T-helper 2 cell (primary cell): ENCODE measurements around the gene CUL7.
"Not testable (repeated sequence)": the region's sequence is repeated elsewhere in the genome, so short reads cannot be mapped to it uniquely, and the experiment has no call there.

ENCODE experiments used
- DNase-seq, 5 experiments: peaks; one replicate each; pipeline versions ENCODE4 v3.0.0 to v3.0.0-alpha.2; 2012 to 2022

CUL7 gene

DNA sequence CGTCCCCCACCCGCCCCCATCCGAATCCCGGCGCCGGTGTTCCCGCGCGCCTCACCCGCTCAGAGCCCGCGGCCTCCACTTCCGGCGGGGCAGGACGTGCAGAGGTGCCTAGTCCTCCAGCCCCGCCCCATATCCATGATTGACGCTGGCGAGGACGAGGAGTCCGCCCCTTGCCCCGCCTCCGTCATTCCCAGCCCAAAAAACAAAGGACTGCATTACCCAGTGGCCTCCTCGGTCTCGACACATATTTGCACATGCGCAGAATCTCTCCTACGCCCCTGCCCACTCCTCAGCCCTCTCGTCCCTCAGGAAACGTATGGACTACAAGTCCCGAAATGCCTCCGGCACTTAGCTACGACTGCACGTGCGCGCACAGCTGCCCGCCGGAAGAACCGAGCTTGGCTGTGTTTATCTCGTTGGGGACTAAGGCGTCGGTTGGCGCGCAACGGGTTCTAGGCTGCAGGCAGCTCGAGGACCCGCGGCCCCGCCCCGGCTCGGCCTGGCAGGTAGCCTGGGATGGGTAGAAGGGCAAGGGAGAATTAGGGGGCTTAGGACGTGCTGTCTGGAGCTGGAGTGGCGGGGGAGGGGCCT, 39.7 kb downstream of the CUL7 start, which contains the start of the genes KLHDC3 and MEA1:
Gene KLHDC3, plus strand, starts transcription at position 407 of the 591 bp plus-strand sequence. CDS start 2,944 bp downstream, outside the sequence.
Gene MEA1, minus strand, starts transcription at position 104 of the 591 bp plus-strand sequence. CDS start 133 bp downstream, outside the sequence.
- DNase-seq, result peak; percentile 92 to 100 (median 98)

DNA sequence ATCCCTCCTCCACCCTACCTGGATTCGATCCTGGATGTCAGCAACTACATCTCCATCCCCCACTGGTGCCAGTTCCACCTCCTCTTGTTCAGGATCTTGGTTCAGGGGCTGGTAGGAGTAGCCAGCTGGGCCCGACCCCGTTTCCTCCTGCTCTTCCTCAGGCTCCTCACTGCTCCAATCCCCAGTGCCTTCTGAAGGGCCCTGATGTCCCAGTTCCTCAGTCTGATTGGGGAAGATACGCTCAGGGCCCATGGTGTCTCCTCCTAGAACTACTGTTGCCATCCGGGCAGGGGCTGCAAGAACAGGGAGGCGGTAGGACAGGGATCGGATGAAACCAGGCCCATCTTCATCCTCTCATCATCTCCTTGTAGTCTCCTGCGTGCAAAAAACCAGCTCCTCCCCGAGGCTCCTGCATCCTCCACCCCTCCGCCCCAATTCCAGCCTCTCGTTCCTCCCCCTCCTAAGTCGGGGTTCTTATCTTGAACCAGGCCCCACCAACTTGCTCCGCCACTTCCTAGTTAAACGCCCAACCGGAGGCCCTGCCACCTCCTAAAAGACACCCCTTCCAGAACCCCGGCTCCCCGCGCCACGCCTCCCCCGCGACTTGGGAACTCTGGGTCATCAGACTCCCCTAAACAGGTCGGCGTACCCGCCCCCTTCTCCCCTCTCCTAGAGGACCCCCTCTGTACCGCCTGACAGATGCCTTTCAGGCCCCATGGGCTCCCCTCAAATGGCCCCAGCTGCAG, 40.4 kb downstream of the CUL7 start:
- DNase-seq, result no peak

DNA sequence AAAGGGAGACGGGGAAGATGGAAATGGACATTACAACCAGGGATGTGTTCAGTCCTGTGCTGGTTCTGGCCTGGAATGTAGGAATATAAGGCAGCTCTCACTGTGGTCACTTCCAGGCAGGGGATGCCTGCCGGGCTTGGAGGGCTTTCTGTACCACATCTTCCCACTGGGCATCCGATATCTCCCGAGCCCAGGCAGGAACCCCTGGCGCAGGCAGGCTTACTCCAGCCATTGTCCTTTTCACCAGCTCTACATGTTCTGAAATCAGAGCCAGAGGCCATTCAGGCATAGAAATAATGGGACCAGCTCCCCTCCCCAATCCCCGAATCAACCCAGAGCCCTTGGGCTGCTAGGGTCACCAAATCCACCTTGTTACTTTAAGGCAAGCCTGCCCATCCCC, 41.3 kb downstream of the CUL7 start:
- no peak for DNase-seq

DNA sequence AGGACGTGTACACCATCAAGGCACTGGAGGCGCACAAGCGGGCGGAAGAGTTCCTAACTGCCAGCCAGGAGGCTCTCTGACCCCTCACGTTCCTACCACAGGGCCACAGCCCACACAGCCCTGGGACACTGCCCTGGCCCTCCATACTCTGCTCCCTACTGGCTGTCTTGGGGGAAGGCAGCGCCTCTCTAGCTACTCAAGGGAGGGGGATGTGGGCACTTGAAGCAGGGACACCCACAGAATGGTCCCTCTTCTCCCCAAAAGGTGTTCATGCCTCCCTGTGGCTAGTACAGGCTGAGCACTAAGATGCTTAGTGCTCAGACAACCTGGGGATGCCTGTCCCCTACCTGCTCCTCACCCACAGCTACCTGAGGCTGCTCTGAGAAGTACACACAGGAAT, 42.4 kb downstream of the CUL7 start:
- DNase-seq, result no peak

DNA sequence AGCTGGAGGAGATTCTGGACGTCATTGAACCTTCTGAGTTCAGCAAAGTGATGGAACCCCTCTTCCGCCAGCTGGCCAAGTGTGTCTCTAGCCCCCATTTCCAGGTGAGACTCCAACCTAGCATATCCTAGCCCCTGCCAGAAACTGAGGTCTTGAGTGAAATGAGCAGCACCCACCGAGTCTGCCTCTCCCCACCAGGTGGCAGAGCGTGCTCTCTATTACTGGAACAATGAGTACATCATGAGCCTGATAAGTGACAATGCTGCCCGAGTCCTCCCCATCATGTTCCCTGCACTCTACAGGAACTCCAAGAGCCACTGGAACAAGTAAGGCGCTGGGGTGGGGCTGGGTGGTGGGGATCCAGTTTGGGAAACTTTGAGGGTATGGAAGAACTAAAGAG, 44.5 kb downstream of the CUL7 start:
- DNase-seq, result peak in 1 of 5 experiments; percentile 50

DNA sequence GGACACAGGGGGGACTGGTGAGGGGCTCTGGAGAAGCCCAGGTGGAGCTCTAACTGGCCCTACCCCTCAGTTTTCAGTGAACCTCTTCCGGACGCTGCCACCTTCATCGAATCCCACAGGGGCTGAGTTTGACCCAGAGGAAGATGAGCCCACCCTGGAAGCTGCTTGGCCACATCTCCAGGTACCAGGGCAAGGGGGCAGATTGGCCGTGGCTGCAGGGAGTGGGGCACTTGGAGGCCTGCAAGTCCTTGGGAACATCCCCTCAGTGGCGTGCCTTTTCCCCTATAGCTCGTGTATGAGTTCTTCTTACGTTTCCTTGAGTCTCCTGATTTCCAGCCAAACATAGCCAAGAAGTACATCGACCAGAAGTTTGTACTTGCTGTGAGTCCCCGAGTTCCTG, 46.5 kb downstream of the CUL7 start:
- DNase-seq, result no peak

DNA sequence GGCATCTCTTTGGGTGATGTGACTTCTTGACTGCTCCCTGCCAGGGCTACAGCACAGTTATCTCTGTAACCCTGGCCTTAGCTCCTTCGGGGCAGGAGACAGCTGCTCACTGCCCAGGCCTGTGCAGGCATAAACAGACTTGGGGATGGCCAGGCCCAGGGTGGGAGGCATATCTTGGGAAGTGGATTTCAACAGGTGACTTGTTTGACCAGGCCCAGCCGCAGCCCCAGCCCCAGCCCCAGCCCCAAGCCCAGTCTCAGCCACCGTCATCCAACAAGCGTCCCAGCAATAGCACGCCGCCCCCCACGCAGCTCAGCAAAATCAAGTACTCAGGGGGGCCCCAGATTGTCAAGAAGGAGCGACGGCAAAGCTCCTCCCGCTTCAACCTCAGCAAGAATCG, 47.4 kb downstream of the CUL7 start:
- no peak for DNase-seq

DNA sequence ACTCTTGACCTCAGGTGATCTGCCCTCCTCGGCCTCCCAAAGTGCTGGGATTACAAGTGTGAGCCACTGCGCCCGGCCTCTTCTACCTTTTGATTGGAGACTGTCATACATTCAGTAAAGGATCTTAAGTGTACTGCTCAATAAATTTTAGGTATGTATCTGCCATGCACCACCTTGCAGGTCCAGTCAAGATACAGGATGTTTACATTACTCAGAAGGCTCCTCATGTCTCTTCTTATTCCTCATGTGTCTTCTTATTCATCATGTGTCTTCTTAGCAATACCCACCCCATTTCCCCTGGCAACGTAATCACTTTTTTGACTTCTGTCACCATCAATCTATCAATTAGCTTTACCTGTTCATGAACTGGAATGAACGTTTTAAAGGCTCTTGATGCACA, 47.8 kb downstream of the CUL7 start:
- DNase-seq, result no peak

DNA sequence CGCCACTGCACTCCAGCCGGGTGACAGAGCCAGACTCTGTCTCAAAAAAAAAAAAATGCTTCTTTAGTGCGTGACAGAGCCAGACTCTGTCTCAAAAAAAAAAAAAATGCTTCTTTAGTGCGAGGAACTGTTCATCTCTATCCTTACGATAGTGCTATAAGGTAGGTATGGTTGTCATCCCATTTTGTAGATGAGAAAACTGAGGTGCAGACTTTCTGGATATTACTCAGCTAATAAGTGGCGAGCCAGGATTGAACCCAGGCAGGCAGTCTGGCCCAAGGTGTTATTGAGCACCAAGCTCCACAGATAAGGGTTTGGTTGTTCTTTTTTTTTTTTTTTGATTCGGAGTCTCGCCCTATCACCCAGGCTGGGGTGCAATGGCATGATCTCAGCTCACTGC, 51.8 kb downstream of the CUL7 start:
- no peak for DNase-seq

DNA sequence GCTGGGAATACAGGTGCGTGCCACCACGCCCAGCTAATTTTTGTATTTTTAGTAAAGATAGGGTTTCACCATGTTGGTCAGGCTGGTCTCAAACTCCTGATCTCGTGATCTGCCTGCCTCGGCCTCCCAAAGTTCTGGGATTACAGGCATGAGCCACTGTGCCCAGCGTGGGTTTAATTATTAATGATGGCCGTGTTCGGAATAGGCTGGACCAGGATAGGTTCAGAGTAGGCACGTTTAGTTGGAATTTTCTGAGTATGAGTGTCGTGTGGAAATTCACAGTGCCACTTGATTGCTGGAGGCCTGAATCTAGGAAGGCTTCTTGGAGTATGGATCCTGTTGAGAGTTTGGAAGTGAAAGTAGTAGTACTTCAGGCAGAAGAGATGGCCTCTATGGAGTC, 55.4 kb downstream of the CUL7 start:
- DNase-seq, result not testable (repeated sequence)

DNA sequence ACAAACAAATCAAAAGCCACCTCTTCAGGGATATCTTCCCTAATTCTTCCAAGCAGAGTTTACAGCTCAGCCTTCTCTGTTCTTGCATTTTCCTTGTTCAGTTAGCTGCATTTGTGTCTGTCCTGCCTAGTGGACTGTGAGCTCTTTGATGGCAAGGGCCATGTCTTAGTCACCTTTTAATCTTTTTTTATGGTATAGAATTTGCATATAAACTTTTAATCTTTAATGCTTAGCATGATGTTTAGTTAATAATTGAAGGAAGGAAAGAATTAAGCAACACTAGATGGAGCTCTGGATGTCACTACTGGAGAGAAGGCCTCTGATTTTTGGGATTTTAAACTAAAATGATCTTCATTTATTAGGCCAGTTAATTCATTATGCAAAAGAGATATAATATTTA, 57.1 kb downstream of the CUL7 start:
- DNase-seq, result no peak

DNA sequence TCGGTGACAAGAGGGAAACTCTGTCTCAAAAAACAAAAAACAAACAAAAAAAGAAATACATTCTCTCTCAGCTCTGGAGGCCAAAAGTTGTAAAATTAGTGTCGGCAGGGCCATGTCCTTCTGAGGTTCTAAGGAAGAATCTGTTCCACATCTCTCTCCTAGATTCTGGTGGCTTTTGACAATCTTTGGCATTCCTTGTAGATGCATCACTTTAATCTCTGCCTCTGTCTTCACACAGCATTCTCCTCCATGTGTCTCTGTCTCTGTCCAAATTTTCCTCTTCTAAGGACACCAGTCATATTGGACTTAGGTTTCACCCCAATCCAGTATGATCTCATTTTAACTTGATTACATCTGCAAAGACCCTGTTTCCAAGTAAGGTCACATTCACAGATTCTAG, 60.2 kb downstream of the CUL7 start:
- DNase-seq, result no peak

DNA sequence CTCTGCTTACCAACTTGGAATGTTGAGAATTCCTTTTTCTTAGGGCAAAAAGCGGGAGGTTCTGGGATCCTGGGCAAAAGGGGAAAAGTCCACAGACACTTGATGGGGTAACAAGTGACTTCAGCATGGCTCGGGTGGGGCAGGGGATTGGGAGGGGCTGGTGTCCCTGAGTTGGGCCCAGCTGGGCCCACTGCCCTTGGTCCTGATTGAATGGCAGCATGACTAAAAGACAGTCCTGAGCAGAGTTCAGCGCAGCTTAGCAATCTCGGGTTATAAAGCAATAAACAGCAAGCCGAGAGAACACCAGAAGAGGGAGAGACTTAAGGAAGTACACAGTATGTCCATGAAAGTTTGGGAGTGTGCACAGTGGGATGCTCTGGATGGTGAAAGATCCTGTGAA, 63.7 kb downstream of the CUL7 start:
- DNase-seq, result no peak

DNA sequence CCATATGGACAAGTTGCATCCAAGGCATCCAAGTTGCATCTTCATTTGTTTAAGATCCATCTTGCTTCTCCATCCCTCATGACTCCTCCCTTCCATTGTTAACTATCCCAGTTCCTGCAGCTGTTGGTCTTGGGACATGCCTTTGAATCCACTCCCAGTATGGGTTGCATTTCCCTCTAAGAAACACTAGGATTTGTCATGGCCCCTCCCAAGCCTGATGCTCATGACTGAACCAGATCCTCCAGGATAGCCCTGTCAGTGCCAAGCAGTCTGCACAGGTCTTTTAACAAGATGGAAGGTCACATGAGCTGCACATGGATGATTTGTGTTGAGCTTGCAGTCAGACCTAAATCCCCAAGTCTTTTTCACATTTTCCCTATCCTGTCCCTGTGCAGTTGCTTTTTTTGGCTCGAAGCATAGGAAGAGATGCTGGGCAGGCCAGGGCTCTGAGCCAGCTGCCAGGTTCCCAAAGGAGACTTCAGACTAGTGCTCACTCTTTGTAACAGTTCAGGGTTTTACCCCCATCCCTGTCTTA, 65.1 kb downstream of the CUL7 start:
- no peak for DNase-seq
